GM21717 (cell line): ENCODE data around the gene ROCK2.

ENCODE experiments used
- ATAC-seq: cut with Tn5 transposase; IDR thresholded peaks from one replicate; pipeline ENCODE4 v1.9.1; 2021; ENCODE audit warnings: mild to moderate bottlenecking, moderate library complexity; ENCODE audit not compliant: unreplicated experiment

The ROCK2 gene

GRCh38 chr2:11368059-11368572, 23.7 kb upstream of the ROCK2 start:
- no peak for ATAC-seq

GRCh38 chr2:11367170-11367730, 22.8 kb upstream of the ROCK2 start:
- no peak for ATAC-seq

- ATAC-seq, result no peak
These were observed 21.9 kb upstream of the ROCK2 start for GRCh38 chr2:11366326-11366741.

GRCh38 chr2:11365096-11365879, 20.9 kb upstream of the ROCK2 start:
- ATAC-seq, result no peak

- no peak for ATAC-seq
These were observed 20.1 kb upstream of the ROCK2 start for GRCh38 chr2:11364565-11364887.

GRCh38 chr2:11363868-11364564, 19.6 kb upstream of the ROCK2 start:
- no peak for ATAC-seq

- ATAC-seq, result no peak
These were observed 15.4 kb upstream of the ROCK2 start for GRCh38 chr2:11359865-11360264.

GRCh38 chr2:11357428-11357972, 13.1 kb upstream of the ROCK2 start:
- ATAC-seq, result no peak

- no peak for ATAC-seq
These were observed 12.3 kb upstream of the ROCK2 start for GRCh38 chr2:11356764-11357163.

GRCh38 chr2:11355194-11356053, 11.0 kb upstream of the ROCK2 start:
- no peak for ATAC-seq

GRCh38 chr2:11354363-11355154, 10.1 kb upstream of the ROCK2 start:
- no peak for ATAC-seq

- ATAC-seq, result no peak
These were observed 8.5 kb upstream of the ROCK2 start for GRCh38 chr2:11352781-11353537.

GRCh38 chr2:11348209-11348749, 3.8 kb upstream of the ROCK2 start:
- ATAC-seq, result no peak

GRCh38 chr2:11347403-11347959, 3.0 kb upstream of the ROCK2 start:
- ATAC-seq, result no peak

- ATAC-seq, result no peak
These were observed 1.6 kb upstream of the ROCK2 start for GRCh38 chr2:11346023-11346482.

- peak; percentile 34 for ATAC-seq
These were observed 681 bp upstream of the ROCK2 start for GRCh38 chr2:11344956-11345677.

GRCh38 chr2:11343650-11344341, 640 bp downstream of the ROCK2 start:
- peak; percentile 38 for ATAC-seq

- ATAC-seq, result no peak
These were observed 1.1 kb downstream of the ROCK2 start for GRCh38 chr2:11343368-11343649.
